HCT116 (cell line): ENCODE data around the gene HMGCS2. TPM values are rescaled to one million over a fixed set of nuclear protein-coding genes. Genes with fewer than 3 reads are reported as not detected.

Source experiments
- ATAC-seq: fragments of 200-7000 bp; cut with Tn5 transposase; 2 replicates; pipeline ENCODE4 v1.9.1; 2020; ENCODE audit warnings: mild to moderate bottlenecking, moderate library complexity
- BruUV-seq: library from RNA; stranded (reverse); fragments of 400-500 nt; replicated peaks from 2 replicates; lab custom pipeline; 2021; lab: Mats Ljungman, UMichigan
- CTCF ChIA-PET: fragments of 300-600 bp; sonication (Branson Sonifier 250); formaldehyde crosslinking; loops from one replicate; lab custom pipeline; 2021; ENCODE audit warnings: antibody characterized with exemption; lab: Charles Lee
- POLR2A ChIA-PET: fragments of 300-600, 350-600 bp; sonication (Branson Sonifier 250); formaldehyde crosslinking; loops from one replicate; lab custom pipeline; 2021; ENCODE audit warnings: antibody characterized with exemption; lab: Charles Lee
- RAD21 ChIA-PET, 2 experiments: fragments of 300-600 bp; sonication (Branson Sonifier 250); formaldehyde crosslinking; loops; one replicate each; lab custom pipeline; 2023; ENCODE audit warnings: low total read pairs in 2 of 2; ENCODE audit not compliant: uncharacterized antibody in 2 of 2, unreplicated experiment in 2 of 2, low non-redundant PET in 1 of 2; lab: Charles Lee
- DNase-seq: peaks from one replicate; pipeline ENCODE4 v3.0.0-alpha.2; 2010; ENCODE audit warnings: low read depth, low spot score
- H2AFZ ChIP-seq: fragments of 200-600 bp; shearing (Covaris generic), sonication (generic); 2 replicates; pipeline ENCODE4 v1.6.1; 2017; ENCODE audit warnings: low read depth, mixed run types, mixed read lengths, antibody characterized with exemption, low read length; ENCODE audit not compliant: poor library complexity, severe bottlenecking
- H3K27ac ChIP-seq: 2 replicates; pipeline ENCODE4 v1.5.1; 2012; ENCODE audit warnings: low read depth, low read length
- H3K27me3 ChIP-seq: fragments of 200-600 bp; sonication (generic); 2 replicates; pipeline ENCODE4 v1.6.1; 2016; ENCODE audit warnings: mixed run types, low read length, mixed read lengths; ENCODE audit not compliant: insufficient read depth
- H3K36me3 ChIP-seq, 2 experiments: fragments of 200-500 bp in 1 of 2; fragments of 200-600 bp in 1 of 2; sonication (Bioruptor generic) in 1 of 2; sonication (generic) in 1 of 2; 2 replicates each; pipeline versions ENCODE4 v1.5.1 to v1.6.1; 2014 to 2016; ENCODE audit warnings: low read length in 2 of 2, inconsistent platforms in 1 of 2, mixed read lengths in 1 of 2, mixed run types in 1 of 2; ENCODE audit not compliant: insufficient read depth in 2 of 2, control insufficient read depth in 1 of 2
- H3K4me1 ChIP-seq, 2 experiments: fragments of 200-600 bp in 1 of 2; sonication (generic) in 1 of 2; 2 replicates each; pipeline versions ENCODE4 v1.5.1 to v1.6.1; 2012 to 2017; ENCODE audit warnings: low read length in 2 of 2, inconsistent platforms in 1 of 2, mild to moderate bottlenecking in 1 of 2, mixed read lengths in 1 of 2, mixed run types in 1 of 2, moderate library complexity in 1 of 2; ENCODE audit not compliant: insufficient read depth in 2 of 2, control insufficient read depth in 1 of 2
- H3K4me2 ChIP-seq: fragments of 200-600 bp; sonication (generic); 2 replicates; pipeline ENCODE4 v1.6.1; 2017; ENCODE audit warnings: mixed run types, low read length, mixed read lengths
- H3K4me3 ChIP-seq, 2 experiments: fragments of 200-600 bp in 1 of 2; sonication (generic) in 1 of 2; replicated peaks in 1 of 2; 2 replicates each; pipeline ENCODE4 v1.5.1; 2011 to 2016; ENCODE audit warnings: low read length in 2 of 2, control low read depth in 1 of 2, low read depth in 1 of 2, mild to moderate bottlenecking in 1 of 2, mixed read lengths in 1 of 2, mixed run types in 1 of 2
- H3K79me2 ChIP-seq: fragments of 200-600 bp; sonication (generic); 2 replicates; pipeline ENCODE4 v1.6.1; 2017; ENCODE audit warnings: mild to moderate bottlenecking, mixed run types, low read length, moderate library complexity, mixed read lengths; ENCODE audit not compliant: insufficient read depth
- H3K9ac ChIP-seq: fragments of 200-600 bp; sonication (generic); 2 replicates; pipeline ENCODE4 v1.6.1; 2016; ENCODE audit warnings: low read length, mixed read lengths
- H3K9me2 ChIP-seq: fragments of 200-600 bp; sonication (generic), shearing (Covaris generic); 2 replicates; pipeline ENCODE4 v1.6.1; 2017; ENCODE audit warnings: mixed run types, mild to moderate bottlenecking, moderate library complexity; ENCODE audit not compliant: insufficient read depth
- H3K9me3 ChIP-seq, 2 experiments: fragments of 200-500 bp in 1 of 2; fragments of 200-600 bp in 1 of 2; sonication (Bioruptor generic) in 1 of 2; sonication (generic) in 1 of 2; 2 replicates each; pipeline ENCODE4 v1.6.1; 2014 to 2017; ENCODE audit warnings: low read length in 2 of 2, mixed read lengths in 2 of 2, inconsistent platforms in 1 of 2, low read depth in 1 of 2, mild to moderate bottlenecking in 1 of 2, mixed run types in 1 of 2, moderate library complexity in 1 of 2; ENCODE audit not compliant: control insufficient read depth in 1 of 2, insufficient read depth in 1 of 2
- H4K20me1 ChIP-seq: fragments of 200-600 bp; sonication (generic), shearing (Covaris generic); 2 replicates; pipeline ENCODE4 v1.6.1; 2017; ENCODE audit warnings: mixed run types, mild to moderate bottlenecking, moderate library complexity; ENCODE audit not compliant: insufficient read depth
- CBX3 ChIP-seq: IDR thresholded peaks from 2 replicates; pipeline ENCODE4 v1.6.1; 2012; ENCODE audit warnings: low read depth
- CEBPB ChIP-seq: IDR thresholded peaks from 2 replicates; pipeline ENCODE4 v1.6.1; 2012; ENCODE audit warnings: low read depth
- EGR1 ChIP-seq: IDR thresholded peaks from 2 replicates; pipeline ENCODE4 v1.6.1; 2012; ENCODE audit warnings: low read depth
- ELF1 ChIP-seq: IDR thresholded peaks from 2 replicates; pipeline ENCODE4 v1.6.1; 2012; ENCODE audit warnings: low read depth, borderline replicate concordance
- EZH2phosphoT487 ChIP-seq: fragments of 200-600 bp; IDR thresholded peaks from 2 replicates; pipeline ENCODE4 v1.6.1; 2018; ENCODE audit warnings: antibody characterized with exemption, borderline replicate concordance
- FOSL1 ChIP-seq: IDR thresholded peaks from 2 replicates; pipeline ENCODE4 v1.6.1; 2012; ENCODE audit warnings: low read depth
- JUND ChIP-seq: IDR thresholded peaks from 2 replicates; pipeline ENCODE4 v1.6.1; 2012
- POLR2AphosphoS5 ChIP-seq: IDR thresholded peaks from 2 replicates; pipeline ENCODE4 v1.6.1; 2011; ENCODE audit warnings: mild to moderate bottlenecking, low read depth, low read length, moderate library complexity
- RAD21 ChIP-seq: IDR thresholded peaks from 2 replicates; pipeline ENCODE4 v1.6.1; 2012; ENCODE audit warnings: low read depth, mild to moderate bottlenecking
- SIN3A ChIP-seq: IDR thresholded peaks from 2 replicates; pipeline ENCODE4 v1.6.1; 2012; ENCODE audit warnings: low read depth
- SP1 ChIP-seq: IDR thresholded peaks from 2 replicates; pipeline ENCODE4 v1.6.1; 2012; ENCODE audit warnings: low read depth
- TCF7L2 ChIP-seq: IDR thresholded peaks from 2 replicates; pipeline ENCODE4 v1.7.0; 2011; ENCODE audit warnings: borderline replicate concordance, inconsistent platforms; ENCODE audit not compliant: insufficient read depth, insufficient read length; ENCODE audit errors: extremely low read depth
- YY1 ChIP-seq: IDR thresholded peaks from 2 replicates; pipeline ENCODE4 v1.6.1; 2011; ENCODE audit warnings: low read length, low read depth, moderate library complexity, mild to moderate bottlenecking; ENCODE audit not compliant: insufficient replicate concordance; ENCODE audit errors: extremely low read depth
- ZFX ChIP-seq: fragments of 450-650 bp; IDR thresholded peaks from 2 replicates; pipeline ENCODE4 v1.6.1; 2017
- ZNF274 ChIP-seq: fragments of 200-500 bp; sonication (Bioruptor generic); IDR thresholded peaks from 2 replicates; pipeline ENCODE4 v1.6.1; 2014; ENCODE audit warnings: mild to moderate bottlenecking, low read depth, low read length, inconsistent platforms
- intact Hi-C: fragments of 100-400 bp; cut with micrococcal nuclease; formaldehyde crosslinking; loops from 2 replicates; pipeline ENCODE4 v1.10.0; 2022
- total RNA-seq: library from RNA; stranded (reverse); gene quantifications from one replicate; pipeline ENCODE4 v1.2.1, GENCODE V29; 2021; ENCODE audit not compliant: unreplicated experiment
- TF ChIP-seq, protein P1 (sequence below), 3 experiments: fragments of 200-600 bp in 1 of 3; sonication (generic) in 1 of 3; IDR thresholded peaks in 2 of 3; conservative IDR thresholded peaks in 1 of 3; 2 replicates each; pipeline ENCODE4 v1.5.1; 2012 to 2017; ENCODE audit warnings: low read depth in 2 of 3, low read length in 2 of 3, antibody characterized with exemption in 1 of 3, borderline replicate concordance in 1 of 3, control low read depth in 1 of 3, mild to moderate bottlenecking in 1 of 3, mixed read lengths in 1 of 3, mixed run types in 1 of 3, moderate library complexity in 1 of 3; ENCODE audit not compliant: insufficient read depth in 1 of 3
- TF ChIP-seq, protein P2 (sequence below): IDR thresholded peaks from 2 replicates; pipeline ENCODE4 v1.6.1; 2012
- TF ChIP-seq, protein P3 (sequence below): IDR thresholded peaks from 2 replicates; pipeline ENCODE4 v1.6.1; 2012; ENCODE audit warnings: low read depth

HMGCS2 gene
- total RNA-seq, 1 experiment from 2014 or later: 0.20 TPM

DNA sequence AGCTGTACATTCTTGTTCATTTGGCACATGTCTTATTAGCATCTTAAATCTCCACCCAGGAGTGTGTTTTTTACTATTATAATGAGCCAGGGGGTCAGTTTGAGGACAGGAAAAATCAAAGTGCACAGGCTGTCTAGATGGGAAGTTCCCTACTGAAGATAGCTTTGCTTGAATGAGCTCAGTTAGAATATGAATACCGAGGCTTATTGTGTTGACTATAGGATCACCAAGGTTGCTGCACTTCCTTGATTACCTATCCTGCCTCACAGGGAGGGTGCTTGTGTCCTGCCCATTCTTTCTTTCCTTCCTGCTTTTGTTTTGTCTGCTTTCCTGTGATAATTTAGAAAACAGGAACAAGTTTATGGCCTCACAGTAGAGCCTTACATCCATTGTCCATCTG is 40.7 kb downstream of the HMGCS2 start:
- ChIA-PET RAD21 (no interaction called here), CTCF (no interaction called here), POLR2A (no interaction called here)
- Histone ChIP-seq H3K27me3 (no peaks in the 10 kb centered on the region), H3K9ac (no peak overlapping the region), H3K79me2 (no peaks in the 10 kb centered on the region), H3K4me1 (peaks cover 0 to 7% of the 10 kb centered on the region in 2 experiments; a peak in 1 of 4 replicates), H2AFZ (no peak overlapping the region), H3K4me2 (no peak overlapping the region), H3K9me2 (no peaks in the 10 kb centered on the region), H3K4me3 (no peak overlapping the region), H3K27ac (no peak overlapping the region), H4K20me1 (no peaks in the 10 kb centered on the region), H3K36me3 (peaks cover 3 to 30% of the 10 kb centered on the region in 2 experiments; a peak in 3 of 4 replicates), H3K9me3 (no peaks in the 10 kb centered on the region)
- intact Hi-C loops: no loop called here
- no peak for DNase-seq
- ATAC-seq: no peak
- BruUV-seq: no TSS peak
- TF ChIP-seq ZNF274 (no peak), YY1 (no peak), JUND (no peak), SIN3A (no peak), SP1 (no peak), RAD21 (no peak), POLR2AphosphoS5 (no peak), CBX3 (no peak), CEBPB (no peak), EZH2phosphoT487 (no peak), ZFX (no peak), FOSL1 (no peak), TCF7L2 (no peak), ELF1 (no peak), EGR1 (no peak)
- TF ChIP-seq, protein P1, sequence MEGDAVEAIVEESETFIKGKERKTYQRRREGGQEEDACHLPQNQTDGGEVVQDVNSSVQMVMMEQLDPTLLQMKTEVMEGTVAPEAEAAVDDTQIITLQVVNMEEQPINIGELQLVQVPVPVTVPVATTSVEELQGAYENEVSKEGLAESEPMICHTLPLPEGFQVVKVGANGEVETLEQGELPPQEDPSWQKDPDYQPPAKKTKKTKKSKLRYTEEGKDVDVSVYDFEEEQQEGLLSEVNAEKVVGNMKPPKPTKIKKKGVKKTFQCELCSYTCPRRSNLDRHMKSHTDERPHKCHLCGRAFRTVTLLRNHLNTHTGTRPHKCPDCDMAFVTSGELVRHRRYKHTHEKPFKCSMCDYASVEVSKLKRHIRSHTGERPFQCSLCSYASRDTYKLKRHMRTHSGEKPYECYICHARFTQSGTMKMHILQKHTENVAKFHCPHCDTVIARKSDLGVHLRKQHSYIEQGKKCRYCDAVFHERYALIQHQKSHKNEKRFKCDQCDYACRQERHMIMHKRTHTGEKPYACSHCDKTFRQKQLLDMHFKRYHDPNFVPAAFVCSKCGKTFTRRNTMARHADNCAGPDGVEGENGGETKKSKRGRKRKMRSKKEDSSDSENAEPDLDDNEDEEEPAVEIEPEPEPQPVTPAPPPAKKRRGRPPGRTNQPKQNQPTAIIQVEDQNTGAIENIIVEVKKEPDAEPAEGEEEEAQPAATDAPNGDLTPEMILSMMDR (IDR thresholded peaks at IDR 0.05 in 2 of 3, conservative IDR thresholded peaks at IDR 0.05 in 1 of 3; ENCODE audit: borderline replicate concordance in 1 of 3, insufficient read depth in 1 of 3, low read depth in 2 of 3, low read length in 2 of 3): no peak
- TF ChIP-seq, protein P2, sequence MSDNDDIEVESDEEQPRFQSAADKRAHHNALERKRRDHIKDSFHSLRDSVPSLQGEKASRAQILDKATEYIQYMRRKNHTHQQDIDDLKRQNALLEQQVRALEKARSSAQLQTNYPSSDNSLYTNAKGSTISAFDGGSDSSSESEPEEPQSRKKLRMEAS: no peak
- TF ChIP-seq, protein P3, sequence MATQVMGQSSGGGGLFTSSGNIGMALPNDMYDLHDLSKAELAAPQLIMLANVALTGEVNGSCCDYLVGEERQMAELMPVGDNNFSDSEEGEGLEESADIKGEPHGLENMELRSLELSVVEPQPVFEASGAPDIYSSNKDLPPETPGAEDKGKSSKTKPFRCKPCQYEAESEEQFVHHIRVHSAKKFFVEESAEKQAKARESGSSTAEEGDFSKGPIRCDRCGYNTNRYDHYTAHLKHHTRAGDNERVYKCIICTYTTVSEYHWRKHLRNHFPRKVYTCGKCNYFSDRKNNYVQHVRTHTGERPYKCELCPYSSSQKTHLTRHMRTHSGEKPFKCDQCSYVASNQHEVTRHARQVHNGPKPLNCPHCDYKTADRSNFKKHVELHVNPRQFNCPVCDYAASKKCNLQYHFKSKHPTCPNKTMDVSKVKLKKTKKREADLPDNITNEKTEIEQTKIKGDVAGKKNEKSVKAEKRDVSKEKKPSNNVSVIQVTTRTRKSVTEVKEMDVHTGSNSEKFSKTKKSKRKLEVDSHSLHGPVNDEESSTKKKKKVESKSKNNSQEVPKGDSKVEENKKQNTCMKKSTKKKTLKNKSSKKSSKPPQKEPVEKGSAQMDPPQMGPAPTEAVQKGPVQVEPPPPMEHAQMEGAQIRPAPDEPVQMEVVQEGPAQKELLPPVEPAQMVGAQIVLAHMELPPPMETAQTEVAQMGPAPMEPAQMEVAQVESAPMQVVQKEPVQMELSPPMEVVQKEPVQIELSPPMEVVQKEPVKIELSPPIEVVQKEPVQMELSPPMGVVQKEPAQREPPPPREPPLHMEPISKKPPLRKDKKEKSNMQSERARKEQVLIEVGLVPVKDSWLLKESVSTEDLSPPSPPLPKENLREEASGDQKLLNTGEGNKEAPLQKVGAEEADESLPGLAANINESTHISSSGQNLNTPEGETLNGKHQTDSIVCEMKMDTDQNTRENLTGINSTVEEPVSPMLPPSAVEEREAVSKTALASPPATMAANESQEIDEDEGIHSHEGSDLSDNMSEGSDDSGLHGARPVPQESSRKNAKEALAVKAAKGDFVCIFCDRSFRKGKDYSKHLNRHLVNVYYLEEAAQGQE: no peak
